HG02763 (cell line): ENCODE measurements around the gene SNRNP25.

Source experiments
- ATAC-seq: cut with Tn5 transposase; IDR thresholded peaks from one replicate; pipeline ENCODE4 v1.9.1; 2021; ENCODE audit warnings: mild to moderate bottlenecking, moderate library complexity; ENCODE audit not compliant: unreplicated experiment

Gene SNRNP25

DNA sequence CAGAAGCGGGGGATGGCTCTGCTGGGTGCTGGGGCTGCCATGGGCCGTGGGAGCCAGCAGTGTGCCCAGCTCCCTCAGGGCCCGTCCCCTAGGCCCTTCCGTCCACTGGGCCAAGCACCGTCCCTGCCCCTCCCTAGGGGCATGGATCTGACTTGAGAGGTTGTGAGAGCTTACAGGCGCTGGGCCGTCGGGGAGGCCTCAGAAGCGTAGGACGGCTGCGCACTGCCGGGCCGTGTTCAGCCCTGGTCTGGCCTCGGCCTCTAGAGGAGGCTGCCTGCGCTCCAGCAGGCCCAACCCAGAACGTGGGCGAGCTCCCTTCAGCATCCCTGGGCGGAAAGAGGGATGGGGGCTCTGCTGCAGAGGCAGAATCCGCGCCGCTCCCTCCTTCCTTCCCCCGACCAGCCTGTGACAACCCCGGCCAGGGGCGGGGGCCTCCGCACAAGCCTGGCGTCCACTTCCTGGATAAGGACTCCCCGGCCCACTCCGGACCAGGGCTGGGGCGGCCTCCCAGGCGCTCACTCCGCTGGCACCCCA is 23.7 kb downstream of the SNRNP25 start:
- ATAC-seq: peak; percentile 23

DNA sequence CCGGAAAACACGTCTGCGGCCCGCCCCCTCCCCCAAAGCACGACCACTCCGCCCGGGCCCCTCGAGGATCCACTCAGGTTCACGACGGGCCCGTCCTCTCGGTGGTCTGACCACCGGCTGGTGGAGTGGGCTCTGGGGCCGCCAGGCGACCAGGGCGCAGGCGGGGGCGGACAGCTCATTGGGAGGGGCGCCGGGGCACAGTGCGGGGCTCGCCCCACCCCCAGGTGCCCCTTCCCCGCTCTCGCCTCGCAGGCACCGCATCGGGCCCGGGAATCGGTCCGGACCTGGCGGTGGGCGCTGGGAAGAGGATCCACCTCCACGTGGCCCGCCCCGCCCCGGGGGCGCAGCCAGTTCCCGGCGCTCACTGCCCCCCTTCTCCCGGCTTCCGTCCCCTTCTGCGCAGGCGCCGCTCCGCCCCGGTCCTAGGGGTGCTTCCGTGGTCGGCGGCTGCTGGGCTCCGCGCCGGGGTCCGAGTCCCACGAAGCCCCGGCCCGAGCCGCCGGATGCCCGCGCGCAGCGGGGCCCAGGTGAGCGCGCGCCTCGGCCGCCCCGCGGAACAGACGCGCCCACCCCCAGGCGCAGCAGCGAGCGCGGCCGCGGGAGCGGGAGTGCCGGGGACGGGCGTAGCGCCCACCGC is 24.3 kb downstream of the SNRNP25 start, which contains the start of gene MPG:
Gene MPG (plus strand): TSS at position 419 of the 637 bp plus-strand sequence. CDS start 85 bp downstream, at position 504.
- ATAC-seq: peak; percentile 73

DNA sequence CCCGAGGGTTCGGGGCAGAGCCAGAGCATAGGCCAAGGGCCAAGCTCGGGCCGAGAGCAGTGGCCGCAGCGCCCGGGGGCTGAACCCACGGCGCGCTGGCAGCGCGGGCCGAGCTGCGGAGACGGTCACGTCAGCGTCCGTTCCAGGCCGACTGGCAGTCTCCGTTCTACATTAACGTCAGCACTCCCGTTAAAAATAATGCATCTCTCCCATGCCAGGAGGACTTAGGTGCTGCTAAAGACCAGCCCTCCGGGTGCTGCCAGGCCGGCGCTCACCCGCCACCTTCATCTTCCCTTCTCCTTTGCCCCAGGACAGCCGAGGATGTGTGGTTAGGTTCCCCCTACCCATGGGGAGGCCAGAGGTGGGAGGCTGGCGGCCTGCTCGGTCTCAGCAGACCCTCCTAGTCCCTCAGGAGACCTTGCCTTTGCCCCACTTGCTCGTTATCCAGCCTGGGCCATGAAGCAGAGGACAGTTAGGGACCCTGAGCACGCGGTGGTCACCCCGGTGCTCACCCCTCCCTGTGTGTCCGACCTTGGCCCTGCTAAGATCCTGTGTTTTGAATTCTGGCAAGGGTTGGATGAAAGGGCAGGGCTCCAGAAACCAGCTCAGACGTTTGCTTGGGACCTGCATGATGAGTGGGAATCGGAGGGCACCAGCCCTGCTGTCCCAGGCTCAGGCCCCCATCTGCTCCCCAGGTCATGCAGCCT is 25.0 kb downstream of the SNRNP25 start:
- ATAC-seq: peak; percentile 22

DNA sequence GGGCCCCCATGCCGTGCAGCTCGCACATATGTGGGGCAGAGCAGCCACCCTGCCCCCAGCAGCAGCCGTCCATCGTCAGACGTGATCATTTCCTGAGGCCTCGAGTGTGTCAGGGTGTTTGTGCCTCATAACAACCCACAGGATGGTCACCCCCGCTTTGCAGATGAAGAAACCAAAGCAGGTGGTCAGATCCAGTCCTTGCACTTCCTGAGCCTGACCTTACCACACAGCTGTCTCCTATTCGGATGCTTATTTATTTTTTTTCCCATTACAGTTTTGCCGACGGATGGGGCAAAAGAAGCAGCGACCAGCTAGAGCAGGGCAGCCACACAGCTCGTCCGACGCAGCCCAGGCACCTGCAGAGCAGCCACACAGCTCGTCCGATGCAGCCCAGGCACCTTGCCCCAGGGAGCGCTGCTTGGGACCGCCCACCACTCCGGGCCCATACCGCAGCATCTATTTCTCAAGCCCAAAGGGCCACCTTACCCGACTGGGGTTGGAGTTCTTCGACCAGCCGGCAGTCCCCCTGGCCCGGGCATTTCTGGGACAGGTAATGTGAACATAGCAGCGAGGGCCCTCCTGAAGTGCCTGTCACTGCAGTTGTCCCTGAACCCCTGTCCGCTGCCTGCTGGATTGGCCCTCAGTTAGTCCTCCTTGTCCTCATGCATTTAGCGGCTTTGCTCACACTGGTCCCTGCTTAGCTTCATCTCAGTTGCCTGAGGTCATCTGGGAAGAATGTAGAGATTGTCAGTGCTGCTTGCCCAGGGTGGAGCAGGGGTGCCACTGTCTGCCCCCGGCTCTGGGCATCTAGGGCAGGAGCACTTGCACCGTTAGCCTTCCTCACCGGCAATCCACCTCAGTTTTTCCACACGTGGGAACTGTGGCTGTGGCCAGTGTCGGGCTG is 25.8 kb downstream of the SNRNP25 start:
- no peak for ATAC-seq

DNA sequence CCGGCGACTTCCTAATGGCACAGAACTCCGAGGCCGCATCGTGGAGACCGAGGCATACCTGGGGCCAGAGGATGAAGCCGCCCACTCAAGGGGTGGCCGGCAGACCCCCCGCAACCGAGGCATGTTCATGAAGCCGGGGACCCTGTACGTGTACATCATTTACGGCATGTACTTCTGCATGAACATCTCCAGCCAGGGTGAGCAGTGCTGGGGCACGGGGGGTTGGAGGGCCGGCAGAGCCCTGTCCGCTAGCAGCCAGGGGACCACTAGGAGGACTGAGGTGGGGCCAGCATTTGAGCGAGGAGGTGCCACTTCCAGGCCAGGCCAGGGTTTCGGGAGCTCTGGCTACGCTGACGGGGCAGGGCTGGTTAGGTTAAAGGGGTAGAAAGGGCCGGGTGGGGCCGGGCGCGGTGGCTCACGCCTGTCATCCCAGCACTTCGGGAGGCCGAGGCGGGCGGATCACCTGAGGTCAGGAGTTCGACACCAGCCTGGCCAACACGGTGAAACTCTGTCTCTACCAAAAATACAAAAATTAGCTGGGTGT is 29.5 kb downstream of the SNRNP25 start:
- no peak for ATAC-seq

DNA sequence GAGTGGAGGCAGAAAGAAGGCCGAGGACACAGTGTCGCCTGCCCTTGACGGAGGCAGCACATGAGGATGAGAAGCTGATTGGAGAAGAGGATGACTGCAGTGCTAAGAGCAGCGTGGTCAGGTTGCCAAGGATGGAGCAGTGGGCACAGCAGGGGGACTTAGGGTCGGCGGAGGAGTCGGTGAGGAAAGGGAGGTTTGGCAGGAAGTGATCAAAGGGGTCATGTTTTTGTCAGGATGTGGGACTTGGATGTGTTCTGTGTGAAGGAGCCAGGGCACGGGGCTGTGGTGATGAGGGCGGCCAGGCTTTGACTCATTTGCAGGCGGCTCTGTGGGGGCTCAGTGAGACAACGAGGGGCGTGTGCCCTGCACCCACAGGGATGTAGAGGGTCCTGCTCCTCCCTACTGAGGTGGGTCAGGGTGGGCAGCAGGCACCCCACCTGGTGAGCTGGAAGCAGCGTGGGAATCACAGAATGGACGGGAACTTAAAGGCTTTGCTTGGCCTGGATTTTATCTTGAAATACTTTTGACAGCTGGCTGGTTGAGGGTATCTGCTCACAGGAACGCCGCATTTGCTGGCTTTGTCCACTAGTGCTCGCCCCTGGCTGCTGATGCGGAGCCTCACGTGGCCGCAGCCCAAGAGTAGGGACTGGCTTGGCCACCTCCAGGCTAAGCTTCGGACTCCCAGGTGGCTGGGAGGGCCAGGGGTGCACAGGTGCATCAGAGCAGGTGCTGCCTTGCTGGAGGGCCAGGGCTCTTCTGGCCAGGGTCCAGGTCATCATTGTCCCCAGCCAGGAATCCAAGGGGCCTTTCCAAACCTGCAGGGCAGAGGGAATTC is 30.4 kb downstream of the SNRNP25 start:
- no peak for ATAC-seq

DNA sequence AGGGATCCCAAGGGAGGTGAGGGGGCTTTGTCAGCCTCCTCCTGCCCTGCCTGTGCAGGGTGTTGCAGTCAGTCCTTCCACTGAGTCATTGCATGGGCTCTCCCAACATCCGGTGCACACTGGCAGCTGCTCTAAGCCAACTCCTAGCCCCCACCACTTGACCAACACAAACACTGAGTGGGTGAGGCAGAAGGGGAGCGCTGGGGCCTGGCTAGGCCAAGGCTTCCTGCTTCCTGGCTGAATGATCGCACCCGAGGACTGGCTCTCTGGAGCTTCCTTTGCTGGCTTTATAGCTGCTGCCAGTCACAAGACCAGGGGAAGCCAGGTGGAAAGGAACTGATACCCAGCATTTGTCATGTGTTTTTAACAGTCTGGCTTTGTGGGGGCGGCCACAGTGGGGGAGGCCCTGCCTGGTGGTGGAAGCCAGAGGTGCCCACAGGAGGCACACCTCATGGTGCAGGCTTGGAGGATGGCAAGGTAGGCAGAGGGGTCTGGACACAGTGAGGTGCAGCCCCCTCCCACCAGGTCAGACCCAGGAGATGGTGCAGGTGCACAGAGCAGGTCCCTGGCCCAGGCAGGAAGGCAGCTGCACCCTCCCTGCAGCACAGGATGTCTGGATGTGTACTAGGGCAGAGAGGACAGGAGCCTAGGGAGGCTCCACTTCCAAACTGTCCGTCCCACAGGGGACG is 31.2 kb downstream of the SNRNP25 start:
- ATAC-seq: peak; percentile 61

DNA sequence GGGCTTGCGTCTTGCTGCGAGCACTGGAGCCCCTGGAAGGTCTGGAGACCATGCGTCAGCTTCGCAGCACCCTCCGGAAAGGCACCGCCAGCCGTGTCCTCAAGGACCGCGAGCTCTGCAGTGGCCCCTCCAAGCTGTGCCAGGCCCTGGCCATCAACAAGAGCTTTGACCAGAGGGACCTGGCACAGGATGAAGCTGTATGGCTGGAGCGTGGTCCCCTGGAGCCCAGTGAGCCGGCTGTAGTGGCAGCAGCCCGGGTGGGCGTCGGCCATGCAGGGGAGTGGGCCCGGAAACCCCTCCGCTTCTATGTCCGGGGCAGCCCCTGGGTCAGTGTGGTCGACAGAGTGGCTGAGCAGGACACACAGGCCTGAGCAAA is 31.8 kb downstream of the SNRNP25 start:
- ATAC-seq: no peak

DNA sequence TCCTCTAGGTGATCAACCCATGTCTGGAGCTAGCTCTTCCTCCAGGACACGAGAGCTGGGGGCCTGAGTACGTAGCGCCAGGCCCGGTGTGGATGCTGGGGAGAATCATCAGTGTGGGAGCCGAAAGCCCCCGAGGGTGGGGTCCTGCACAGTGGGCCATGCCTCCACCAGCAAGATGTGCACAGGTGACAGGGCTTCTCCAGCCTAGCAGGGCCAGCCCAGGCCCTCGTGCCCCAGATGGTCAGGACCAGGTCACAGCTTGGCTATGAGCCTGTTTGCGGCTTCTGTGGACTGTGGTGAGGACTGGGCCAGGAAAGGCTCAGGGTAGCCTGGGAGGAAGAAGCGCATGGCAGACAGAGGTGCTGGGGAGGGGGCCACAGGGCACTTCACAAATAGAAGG is 32.2 kb downstream of the SNRNP25 start:
- no peak for ATAC-seq

DNA sequence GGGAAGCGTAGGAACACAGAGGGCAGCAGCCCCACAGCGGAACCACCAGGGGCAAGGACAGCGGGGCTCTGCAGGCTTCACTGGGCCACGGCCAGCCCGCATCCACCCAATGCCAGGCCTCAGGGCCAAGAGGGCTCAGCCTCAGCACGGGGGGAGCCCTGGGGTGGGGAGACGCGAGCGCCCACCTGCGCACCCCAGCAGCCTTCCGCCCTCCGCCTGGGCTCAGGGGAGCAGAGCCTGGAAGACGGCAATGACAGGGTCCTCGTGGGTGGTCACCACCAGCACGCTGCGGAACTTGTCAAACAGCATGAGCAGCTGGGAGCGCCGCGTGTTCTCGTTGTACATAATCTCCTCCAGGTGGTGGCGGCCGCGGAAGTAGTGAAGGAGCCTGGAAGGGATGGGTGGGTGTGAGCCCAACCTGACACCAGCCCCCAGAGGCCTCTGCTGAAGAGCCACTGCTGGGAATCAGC is 32.9 kb downstream of the SNRNP25 start:
- no peak for ATAC-seq

DNA sequence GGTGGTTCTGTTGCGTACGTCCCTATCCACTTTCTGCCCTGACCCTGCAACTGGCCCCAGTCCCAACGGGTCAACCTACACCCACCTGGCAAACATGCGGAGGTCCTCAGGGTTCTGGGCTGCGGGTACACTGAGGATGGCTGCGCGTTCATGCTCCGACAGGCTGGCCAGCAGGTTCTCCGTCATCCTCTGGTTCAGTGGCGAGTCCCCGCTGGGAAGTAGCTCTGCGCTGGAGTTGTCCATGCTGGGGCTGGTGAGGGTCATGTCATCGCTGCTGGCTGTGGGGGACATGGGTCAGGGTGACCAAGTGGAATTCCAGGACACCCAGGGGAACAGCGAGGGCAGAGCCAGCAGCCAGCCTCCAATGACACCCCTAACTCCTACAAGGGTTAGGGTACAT is 35.0 kb downstream of the SNRNP25 start:
- no peak for ATAC-seq

DNA sequence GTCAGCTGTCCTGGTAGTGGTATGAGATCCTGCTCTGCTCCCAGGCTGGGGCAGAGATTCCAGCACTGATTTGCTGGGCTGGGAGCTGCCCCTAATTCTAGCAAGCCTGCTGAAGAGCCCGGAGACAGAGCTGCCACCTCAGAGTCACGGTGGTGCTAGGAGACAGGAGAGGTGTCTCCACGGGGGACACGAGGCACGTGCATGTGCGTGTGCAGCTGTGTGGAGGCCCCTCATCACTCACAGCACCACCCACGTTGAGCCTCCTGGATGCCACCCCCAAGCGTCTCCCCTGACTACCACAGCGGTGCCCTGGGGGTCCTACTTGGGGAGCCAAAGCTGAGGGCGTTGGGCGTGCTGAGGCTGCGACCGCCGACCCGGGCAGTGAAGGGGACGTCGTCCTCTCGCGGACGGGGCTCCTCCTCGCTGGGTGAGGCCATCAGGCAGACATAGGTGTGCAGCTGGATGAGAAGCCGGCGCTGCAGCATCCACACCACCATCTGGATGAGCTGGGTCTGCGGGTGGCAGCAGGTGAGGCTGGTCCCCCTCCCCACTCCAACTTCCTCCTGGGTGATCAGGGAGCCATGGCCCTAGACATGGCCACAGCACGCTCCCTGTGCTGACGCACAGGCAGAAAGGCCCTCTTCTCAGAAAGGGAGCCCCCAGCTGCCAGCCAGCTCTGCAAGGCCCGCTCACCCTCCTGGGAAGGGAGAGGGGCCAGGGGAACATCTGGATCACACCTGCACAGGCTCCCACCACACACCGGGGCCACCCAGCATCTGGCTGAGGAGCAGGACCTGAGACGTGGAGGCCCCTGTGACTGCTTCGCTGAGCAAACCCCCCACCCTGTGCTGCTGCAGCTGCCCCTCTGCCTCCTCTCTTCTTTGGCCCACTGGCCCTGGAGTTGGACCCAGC is 36.0 kb downstream of the SNRNP25 start:
- ATAC-seq: no peak

DNA sequence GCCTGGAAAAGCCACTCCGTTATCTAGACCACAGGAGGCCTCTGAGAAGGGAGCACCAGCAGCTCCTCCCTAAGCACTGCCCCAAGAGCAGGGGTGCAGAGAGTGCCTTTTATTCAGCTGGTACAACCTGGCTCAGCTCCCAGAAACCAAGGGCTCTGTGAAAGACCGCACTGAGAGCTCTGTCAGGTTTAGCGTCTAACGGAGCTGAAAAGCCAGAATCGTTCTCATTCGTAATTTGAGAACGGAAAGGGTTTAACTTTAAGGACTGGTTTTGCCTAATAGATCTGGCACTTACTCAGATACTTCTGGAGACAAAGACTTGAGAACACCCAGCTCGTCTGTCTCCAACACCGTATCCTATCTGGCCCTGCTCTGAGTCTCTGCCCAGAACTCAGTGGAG is 37.9 kb downstream of the SNRNP25 start:
- no peak for ATAC-seq

DNA sequence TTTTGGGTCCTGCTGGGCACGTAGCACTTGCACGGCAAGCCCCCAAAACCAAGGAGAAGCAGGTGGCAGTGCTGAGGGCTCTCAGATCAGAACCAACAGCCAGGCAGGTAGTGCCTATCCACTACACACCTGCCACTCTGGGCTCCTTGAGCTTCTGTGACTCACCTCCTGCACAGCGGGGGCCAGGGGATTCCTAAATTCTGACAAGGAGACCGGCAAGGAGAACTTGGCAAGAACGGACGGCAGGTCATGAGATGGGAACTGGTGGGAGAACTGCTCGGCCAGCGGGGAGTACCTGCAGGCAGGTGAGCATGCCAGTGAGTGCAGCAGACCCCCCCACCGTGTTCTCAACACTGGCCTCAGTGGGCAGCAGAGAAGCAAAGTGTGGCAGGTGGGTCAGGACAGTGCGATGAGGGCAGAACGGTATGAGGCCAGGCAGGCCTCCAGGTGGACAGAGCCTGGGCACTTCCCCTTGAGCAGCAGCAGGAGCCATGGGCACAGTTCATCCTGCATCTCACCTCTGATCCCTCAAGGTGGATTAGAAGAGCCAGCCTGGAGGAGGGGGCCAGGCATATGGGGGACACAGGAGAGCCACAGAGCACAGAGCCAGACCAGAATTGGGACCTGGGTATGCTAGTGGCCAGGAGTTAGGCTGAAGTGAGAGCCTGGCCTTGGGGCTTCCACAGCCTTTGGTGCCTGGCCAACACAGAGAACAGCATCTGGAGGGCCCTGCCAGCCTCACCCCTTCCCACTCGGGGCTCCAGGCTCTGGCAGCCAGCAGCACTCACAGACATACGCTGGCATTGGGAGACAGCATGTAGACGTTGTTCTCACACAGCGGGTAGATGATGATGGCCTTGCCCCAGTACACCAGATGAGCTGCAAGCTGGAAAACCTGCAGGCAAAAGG is 39.1 kb downstream of the SNRNP25 start:
- no peak for ATAC-seq

DNA sequence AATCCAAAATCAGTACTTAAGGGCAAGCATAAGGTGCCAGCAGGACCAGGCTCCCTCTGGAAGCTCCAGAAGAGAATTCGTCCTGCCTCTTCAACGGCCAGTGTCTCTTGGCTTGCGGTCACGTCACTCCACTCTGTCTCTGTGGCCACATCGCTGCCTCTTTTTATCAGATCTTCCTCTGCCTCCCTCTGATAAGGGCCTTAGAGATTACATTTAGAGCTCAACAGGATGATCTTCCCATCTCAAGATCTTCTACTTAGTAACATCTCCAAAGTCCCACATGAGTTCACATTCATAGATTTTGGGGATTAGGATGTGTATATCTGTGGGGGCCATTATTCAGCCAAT is 41.3 kb downstream of the SNRNP25 start:
- no peak for ATAC-seq

DNA sequence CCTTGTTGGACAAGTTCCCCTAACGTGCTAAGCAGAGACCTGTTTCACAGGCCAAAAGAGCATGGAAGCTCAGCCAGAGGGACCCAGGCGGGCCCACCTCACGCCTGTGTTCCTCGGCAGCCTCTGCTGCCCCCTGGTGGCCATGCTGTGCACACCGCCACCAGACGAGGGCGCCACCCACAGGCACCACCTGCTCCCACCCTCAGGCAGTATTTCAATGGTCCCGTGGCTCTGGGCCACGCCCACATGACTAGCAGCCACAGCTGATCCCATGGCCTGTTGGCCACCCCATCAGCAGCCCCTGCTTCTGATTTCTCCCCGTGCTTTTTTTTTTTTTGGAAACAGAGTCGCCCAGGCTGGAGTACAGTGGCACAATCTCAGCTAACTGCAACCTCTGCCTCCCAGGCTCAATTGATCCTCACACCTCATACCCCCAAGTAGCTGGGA is 43.3 kb downstream of the SNRNP25 start:
- ATAC-seq: peak; percentile 68

DNA sequence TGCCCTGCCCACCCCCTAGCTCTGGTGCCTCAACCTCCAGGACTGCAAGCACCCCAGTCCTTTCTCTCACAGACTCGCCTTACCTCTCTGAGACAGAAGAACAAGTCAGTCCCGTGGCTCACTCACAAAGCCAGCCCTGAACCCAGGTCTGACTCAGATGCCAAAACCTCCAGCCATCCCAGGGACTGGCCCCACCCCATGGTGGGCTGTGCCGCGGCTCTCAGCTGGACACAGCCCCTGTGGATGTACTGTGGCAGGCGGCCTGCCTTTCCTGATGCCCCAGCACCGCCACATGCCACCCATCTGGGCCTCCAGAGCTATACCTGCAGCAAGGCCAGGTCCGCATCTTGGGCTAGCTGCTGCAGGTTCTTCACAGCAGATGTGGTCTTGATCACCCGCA is 44.2 kb downstream of the SNRNP25 start:
- ATAC-seq: no peak
